Activated CD4-positive, CD25-positive, alpha-beta regulatory T cell treated with anti-CD3 and anti-CD28 coated beads, Interleukin-2, amount 50 U/mL, for 72 hours (primary cell): ENCODE results near the gene KCNQ1.

Experiments
- DNase-seq: peaks from one replicate; pipeline ENCODE4 v3.0.0; 2021

The KCNQ1 gene

DNA sequence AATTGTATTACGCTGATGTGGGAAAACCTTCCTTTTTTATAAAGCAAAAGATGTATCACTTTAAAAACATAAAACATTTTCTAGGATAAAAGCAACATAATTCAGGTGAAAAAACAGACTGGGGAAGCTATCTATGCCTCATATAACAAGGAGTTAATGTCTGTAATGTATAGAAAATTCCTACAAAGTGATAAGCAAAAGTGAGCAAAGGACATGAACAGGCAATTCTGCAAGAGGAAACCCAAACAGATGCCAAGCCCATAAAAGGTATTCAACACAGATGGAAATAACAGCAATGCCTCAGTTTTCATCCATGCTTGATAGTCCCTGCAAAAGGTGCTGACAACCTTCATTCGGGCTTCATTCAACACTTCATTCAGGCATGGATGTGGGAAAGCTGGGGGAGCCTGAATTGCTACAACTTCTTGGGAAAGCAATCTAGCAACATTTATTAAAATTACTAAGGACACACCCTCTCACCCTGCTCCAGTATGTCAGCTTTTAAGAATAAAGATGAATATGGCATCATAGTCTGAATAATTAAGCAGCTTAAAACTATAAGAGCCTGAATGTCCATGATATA lies 215.6 kb downstream of the KCNQ1 start:
- DNase-seq, result no peak

DNA sequence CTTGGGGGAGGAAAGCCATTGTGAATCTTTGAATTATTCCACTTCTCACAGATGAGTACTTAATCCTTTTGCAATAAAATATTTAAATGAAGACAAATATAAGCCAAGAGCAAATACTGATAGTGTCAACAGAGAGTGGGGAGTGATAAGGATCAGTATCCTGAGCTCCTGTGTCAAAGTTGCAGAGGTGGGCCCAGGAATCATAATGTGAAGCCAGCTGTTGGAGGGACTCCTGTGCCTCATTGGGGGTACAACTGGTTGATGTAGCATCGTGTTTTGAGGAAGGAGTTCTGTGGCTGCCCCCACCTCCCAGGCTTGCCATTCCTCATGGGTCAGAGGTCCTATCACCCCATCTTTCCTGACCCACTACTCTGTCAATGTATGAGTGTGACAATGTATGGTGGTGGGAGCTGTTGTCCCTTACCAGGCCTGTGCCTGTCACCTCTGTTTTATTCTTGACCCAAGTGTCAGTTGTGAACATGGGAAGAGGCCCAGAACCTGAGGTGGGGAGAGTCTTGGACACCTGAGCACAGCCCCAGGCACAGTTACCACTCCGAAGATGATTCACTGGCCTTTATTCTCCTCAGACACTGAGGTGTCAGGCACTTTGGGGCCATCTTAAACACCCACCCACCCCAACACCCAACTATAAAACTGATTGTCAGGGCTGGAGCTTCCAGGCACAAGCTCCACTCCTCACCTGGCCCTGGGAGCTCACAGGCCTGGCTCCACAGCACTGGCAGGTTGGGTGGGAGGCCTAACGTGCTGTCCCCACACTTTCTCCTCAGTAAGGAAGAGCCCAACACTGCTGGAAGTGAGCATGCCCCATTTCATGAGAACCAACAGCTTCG lies 216.6 kb downstream of the KCNQ1 start:
- DNase-seq, result no peak

DNA sequence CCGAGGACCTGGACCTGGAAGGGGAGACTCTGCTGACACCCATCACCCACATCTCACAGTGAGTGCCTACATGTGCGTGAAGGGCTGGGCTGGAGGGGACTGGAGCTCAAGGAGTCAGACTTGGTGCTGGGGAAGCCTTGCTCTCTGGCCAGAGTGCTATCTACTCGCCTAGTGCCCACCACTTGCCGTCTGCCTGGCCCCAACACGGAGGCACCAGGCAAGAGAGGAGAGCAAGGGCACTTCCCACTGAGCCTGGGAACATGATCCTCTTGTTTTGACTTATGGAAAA lies 217.2 kb downstream of the KCNQ1 start:
- DNase-seq, result no peak

DNA sequence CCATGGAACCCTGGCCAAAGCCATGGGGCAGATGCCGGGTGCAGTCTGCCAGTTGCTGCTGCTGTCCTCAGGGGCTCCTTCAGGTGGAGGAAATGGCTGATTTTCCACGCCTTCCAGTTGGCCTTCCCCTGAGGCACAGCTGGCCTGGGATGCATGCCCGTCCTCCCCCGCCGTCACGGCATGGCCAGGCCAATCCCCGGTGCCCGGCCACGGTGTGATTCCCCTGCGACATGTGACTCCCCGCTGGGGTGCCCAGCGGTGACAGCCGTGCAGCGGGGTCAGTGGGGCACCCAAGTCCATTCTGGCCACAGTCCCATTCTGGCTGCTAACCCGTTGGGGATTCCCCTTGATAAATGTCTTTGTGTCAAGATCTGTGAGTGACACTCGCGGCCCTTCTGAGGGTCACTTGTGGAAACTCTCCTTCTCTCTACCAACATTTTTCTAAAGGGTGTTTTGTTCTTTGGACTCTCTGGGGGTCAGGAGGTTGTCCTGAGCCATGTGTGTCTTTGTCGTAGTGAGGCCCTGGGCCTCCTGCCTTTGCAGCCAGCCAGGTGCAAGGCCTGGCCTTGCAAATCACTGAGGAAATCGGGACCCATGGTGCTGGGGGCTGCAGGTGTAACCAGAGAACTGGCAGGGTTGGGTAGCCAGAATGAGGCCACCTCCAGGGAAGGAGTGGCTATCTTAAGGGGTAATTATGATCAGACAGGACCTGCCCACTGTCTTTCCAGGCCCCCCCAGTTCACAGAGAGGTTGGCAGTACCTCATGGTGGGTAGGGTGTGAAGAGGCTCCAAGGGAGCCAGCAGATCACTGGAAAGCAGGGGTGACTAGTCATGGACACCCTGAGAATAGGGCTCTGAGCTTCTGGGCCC lies 217.9 kb downstream of the KCNQ1 start:
- DNase-seq, result no peak

DNA sequence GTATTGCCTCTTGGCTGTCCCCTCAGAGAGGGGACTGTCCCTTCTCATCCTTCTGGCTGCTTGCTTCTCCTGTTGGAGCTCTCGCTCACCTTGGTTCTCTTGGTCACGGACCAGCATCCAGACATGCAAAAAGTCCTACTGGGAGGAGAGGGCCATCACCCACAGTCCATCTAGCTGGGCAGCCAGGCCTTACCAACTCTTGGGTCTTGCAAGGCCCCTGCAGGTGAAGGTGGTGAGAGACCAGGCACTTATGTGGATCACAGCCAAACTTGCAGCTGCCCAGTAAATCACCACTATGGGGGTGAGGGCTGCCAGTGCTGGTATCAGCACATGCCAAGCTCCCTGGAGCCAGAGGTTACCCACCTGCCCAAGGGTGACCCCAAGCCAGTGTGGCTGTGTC lies 218.7 kb downstream of the KCNQ1 start:
- no peak for DNase-seq

DNA sequence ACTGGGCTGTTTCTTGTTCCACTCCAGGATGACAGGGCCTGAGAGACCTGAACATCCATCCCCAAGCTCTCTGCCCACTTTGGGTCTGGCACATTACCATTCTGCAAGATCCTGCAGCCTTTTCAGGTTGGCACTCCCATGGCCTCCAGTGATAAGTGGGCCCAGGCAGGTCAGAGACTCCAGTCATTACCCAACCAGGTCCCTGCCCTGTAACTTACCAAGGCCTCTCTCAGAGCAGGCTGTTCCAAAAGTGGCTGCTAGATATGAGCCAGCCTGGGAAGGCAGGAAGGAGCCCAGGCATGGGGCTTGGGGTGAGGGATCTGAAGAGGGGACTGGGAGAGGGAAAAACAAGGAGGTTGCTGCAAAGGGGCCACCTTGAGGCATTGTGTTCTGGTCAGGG lies 219.1 kb downstream of the KCNQ1 start:
- DNase-seq, result no peak

DNA sequence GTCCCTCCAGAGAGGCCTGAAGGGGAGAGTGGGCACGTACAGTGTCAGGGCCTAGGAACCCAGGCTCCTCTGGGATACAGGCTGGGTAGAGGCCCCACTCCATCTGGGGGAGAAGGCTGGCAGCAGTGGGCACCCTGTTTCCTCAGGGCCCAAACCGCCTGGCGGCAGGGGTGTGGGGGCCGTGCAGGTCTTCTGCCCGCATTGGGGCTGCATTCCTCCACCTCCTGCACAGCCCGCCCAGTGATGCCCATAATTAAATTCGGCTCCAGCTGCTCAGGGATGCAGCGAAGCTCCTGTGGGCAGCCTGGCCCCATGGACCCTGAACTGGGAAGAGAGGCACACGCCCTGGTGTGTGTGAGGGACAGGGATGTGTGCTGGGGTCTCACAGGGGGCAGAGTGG lies 219.6 kb downstream of the KCNQ1 start:
- DNase-seq, result no peak

DNA sequence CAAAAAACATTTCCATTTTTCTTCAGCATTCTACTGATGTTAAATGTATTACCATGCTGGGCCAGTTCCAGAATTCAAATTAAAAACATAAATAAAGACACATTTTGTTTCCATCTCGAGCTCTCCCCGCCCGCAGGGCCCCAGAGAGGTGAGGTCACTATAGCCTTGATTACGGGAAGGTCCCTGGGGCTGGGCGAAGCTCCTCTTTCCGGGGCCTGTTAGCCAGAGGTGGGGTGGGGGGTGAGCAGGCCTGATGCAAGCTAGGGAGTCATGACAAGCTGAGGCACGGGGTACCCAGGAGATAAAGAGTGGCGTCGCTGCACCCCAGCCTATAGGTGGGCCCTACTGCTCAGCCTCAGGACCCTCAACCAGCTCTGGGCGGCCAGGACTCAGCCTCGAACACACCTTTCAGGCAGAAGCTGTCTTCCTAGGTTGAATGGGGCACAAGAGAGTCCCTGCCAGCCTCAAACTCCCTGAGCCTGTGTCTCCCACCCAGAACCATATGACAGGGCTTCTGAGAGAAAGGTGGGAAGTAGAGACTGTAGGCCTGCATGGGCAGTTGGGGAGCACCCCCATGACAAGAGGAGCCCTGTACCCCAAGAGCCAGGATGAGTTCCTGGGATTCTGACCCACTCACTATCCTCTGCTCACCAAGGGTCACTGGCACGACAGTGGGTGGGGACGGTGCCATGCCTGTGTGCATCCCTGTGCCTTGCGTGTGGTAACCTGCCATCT lies 220.2 kb downstream of the KCNQ1 start:
- DNase-seq, result no peak

DNA sequence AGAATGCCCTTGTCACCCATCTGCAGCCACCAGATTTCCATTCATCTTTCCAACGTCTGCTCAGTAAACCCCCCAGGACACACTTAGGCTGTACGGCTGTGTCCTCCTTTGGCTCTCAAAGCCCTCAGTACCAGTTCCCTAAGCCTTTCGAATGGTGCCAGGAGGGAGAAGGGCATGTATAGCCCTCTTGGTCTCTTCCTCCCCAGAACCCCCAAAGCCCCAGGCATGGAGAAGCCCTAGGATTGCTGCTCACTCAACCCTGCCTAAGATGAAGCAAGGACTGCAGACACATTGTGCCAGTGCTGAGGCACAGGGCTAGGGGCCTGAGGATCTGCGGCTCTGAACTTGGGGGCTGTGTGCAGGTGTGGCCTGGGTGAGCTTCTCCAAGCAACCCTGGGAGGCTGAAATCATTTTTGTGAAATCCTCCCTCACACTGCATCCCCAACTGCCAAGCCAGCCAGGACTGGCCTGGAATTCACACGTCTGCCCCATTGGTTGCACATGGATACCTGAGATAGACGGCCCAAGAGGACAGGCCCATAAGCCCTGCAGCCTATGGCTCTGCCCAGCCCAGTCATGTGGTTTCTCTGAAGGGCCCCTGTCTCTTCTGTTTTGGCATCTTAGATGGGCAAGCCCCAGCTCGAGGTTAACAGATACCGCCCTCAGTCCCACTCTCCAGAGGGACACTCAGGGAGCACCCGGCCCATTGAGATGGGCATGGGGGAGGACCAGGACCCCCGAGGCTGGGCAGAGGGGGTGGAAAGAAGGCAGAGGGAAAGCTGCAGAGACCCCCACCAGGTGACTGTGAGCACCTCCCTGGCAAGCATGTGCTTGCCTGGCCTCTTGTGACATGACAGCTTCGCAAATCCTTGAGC lies 221.0 kb downstream of the KCNQ1 start:
- no peak for DNase-seq

DNA sequence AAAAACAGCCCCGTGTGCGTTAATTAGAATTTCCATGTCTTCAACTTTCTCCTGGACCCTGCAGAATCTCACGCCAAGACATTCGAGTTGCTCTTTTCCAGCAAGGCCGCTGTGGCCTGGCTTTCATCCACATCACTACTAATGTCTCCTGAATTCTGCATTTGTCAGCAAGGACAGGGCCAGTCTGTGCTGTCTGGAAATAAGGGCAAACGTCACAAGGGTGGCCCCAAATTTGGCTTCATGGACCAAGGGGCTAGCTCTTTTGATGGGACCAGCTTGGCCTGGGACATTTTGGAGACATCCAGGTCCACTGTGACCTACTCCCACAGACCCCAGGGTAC lies 221.6 kb downstream of the KCNQ1 start:
- no peak for DNase-seq

DNA sequence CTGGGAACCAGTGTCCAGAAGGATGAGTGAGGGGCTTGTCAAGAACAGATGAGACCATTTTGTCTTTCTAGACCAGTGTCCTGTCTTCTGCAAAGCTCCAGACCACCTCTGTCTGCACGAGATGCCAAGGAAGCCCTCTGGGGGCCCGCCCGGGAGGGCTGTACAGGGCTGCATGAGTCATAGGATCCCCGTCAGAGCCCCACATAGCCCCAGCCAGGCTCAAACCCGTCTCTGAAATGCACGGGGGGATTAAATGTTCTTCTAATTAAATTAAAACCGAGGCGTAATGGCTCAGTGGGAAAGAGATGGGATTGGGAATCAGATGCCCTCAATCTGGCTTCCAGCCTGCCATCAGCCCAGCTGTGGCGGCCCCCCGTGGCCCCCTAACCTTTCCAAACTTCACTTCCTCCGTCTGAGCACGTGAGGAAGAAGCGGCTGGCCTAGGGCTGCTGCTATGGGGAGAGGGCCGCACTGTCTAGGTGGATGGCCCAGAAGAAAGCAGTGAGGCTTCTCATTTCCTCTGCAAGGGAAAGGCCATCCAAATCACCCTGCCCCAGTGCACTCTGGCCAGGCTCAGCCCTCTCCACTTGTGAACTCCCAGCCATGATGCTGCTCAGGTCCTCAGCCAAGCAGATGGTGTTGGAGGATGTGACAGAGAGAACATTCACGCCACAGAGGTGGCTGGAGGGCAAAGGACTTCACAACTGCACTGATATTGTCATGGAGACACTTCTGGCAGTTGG lies 222.2 kb downstream of the KCNQ1 start:
- no peak for DNase-seq

DNA sequence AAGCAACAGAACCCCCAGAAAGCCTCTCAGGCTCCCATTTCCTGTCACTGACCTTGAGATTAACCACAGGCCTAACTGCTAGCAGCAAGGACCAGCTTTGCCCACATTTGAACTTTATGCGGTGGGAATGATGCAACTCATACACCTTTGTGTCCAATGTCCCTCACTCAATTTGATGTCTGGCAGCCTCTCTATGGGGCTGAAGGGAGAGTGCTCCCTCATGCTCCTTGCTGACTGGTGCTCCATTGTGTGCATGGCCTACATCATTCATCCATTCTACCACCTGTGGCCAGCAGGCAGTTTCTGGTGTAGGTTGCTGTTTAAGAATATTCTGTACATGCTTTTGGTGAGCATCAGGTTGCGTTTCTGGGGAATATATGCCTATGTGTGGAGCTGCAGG lies 223.1 kb downstream of the KCNQ1 start:
- no peak for DNase-seq

DNA sequence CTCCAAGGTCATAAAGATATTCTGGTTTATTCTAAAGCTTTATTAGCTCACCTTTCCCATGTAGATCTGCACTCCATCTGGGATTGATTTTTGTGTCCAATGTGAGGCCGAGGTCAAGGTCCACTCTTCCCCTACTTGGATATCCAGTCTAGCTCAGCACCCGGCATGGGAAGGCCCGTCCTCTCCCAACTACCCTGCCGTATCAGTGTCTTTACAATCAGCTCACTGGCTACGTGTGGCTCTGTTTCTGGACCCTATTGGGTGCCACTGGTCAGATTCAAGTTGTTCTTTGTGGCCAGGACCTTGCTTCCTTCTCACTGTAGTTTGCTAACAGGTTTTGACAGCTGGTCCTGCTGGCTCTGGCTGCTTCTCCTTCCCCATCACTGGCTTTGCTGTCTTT lies 224.1 kb downstream of the KCNQ1 start:
- no peak for DNase-seq

DNA sequence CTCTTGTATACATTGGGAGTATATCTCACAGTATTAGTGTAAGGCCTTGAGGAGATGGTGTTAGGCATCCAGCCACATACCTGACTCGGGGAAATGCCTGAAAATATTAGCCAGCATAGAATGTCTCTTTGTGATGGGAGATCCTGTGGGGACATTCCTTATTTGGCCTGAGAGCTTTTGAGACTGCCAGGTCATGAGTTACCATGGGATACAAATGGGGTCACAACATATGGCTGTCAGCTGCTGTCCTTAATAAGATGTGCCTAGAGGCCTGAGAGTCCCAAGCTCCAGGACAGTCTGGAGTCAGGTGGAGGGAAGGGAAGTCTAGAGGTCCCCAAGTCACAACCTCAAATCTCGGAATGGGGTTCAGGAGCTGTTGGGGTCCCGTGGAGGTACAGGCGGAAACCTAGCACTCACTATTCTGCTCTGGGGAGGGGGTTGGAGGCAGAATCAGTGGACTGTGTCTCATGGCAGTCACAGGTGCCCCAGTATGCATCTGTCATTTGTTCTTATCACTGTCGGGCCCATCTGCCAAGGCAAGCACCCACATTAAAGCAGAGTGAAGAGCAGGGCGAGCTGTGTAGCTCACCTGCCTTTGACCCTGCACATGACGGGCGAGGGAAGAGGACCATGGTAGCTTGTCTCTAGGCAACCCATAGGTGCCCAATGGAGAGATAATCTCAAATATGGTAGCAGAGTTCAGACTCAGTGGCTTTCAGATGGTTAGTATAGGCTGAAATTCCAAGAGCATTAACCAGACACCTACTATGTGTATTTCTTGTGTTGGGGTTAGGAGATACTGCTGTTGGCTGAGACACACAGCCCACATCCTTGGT lies 225.0 kb downstream of the KCNQ1 start:
- no peak for DNase-seq

DNA sequence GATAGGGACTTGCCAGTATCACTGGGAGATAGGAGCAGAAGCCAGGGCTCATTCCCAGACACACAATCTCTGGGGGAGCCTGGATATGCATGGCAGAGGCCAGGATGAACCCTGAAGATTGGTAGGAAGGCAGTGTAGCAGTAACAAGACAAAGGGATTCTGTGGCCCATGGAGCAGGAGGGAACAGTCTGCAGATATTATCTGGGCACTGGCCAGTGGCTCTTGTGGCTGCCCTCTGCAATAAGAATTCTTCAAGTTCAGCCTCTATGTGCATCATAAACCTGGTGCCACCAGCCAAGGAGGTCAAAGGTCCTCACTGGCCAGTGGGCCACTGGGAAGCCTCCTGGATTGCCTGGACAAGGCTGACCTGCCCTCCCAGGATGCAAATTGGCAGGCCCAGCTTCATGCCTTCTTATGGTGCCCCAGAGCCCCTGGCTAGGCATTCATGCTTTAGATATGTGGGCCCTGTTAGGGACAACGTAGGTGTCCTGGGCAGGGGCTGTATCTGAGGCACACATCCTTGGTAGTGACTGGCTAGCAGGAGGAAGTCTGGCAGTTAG lies 225.8 kb downstream of the KCNQ1 start:
- no peak for DNase-seq

DNA sequence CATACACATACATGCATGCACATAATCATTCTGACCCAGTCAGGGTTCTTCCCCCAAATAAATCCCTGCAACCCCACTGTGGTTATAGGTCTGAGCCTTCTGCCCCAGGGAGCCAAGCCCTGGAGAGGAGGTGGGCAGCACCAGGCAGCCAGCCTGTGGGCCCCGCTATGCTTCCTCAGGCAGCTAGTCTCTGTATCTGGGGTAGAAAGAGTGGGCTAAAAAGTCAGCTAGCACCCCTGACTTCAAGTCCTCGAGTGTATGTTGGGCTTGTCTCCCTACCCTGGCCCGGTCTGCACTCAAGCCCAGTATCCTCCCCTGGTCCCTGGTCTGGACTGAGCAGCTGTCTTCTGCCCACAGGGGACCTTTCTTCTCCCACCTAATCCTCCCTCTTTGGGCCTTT lies 226.9 kb downstream of the KCNQ1 start:
- DNase-seq, result no peak

DNA sequence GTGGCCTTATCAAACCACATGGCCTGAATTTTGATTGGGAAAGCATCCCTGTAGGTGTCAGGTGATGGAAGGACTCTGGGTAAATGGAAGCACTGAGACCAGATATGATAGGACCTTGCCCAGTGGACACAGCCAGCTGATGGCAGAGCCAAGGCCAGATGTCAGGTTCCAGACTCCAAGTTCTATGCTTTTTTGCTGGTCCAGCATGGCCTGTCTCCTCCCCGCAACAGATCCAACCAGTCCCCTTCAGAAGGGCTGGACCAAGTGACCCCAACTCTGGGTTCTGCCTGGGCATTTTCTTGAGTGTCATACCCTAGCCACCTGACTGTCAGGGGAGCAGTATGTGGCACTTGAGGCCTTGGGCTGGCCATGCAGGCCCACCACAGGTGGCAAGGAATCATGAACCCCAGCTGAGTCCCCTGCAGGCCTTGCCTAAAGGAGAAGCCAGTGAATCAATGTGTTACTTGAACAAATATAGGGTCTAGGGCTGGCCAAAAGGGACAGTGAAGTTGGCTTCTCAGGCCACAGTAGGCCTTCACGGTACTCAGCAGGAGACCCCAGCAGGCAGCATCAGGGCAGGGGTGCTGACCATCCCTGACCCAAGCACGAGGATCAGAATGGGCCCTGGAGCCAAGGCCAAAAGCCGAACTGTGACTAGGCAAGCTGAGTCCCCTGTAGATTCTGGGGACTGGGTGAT lies 227.9 kb downstream of the KCNQ1 start:
- DNase-seq, result no peak

DNA sequence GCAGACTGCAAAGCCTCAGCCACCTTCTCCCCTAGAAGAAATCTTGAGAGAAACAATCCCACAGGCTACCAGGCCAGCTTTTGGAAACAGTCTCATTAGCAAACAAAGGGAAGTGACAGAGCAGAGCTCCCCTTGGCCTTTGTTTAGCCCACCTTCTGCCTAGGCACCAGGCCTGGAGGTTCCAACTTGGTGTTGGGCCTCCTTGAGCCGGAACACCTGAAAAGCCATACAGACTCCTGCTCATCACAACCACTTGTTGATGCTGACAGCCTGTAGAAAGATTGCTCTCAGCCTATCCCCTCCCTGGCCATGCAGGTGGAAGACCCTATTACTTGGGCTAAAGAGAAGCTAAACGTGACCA lies 228.4 kb downstream of the KCNQ1 start:
- no peak for DNase-seq

DNA sequence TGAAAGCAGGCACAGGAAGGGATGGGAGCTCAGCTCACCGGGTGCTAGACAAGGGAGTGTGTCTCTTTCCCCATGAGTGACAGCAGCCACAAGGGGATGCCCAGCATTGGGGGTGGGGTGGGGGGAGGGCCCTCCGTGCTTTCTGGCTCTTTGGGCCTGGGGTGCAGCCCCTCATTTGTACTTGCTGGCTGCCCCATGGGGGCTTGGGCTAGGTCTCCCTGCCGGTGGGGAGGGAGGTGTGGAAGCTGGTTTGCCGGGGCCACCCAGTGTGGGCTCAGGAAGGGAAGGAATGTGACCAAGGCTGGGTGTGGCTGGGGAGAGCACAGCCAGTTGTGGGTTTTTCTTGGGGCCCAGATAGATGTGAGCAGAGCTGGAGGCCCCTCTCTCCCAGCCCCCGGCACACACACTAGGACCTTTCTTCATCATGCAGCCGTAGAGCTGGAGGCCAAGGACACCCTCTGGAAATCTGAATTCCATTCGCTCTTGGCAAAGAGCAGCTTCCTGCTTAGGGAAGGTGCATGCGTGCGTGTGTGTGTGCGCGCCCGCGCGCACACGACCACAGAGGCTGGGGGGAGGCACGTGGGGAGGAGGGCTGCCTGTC lies 229.2 kb downstream of the KCNQ1 start:
- DNase-seq, result no peak
